Smooth muscle cell (in vitro differentiated cells): Measurements from ENCODE around the gene PAX1. TPM values are rescaled to one million over a fixed set of nuclear protein-coding genes. Genes with fewer than 3 reads are reported as not detected.

ENCODE experiments used
- DNase-seq: peaks from one replicate; lab custom pipeline; 2025; ENCODE audit not compliant: unreplicated experiment; lab: John Stamatoyannopoulos, UW
- H2AFZ ChIP-seq: fragments of 200-600 bp; sonication (generic); 2 replicates; pipeline ENCODE4 v1.6.0; 2016; ENCODE audit warnings: antibody characterized with exemption, low read depth, mild to moderate bottlenecking
- H3F3A ChIP-seq: fragments of 200-600 bp; sonication (generic); 2 replicates; pipeline ENCODE4 v1.6.0; 2017; ENCODE audit warnings: antibody characterized with exemption, low read depth
- H3K27ac ChIP-seq: fragments of 200-600 bp; sonication (generic); 2 replicates; pipeline ENCODE4 v1.5.1; 2016; ENCODE audit warnings: low read depth, mild to moderate bottlenecking
- H3K27me3 ChIP-seq: fragments of 200-600 bp; sonication (generic); 2 replicates; pipeline ENCODE4 v1.6.1; 2016; ENCODE audit warnings: low read depth, mild to moderate bottlenecking
- H3K36me3 ChIP-seq: fragments of 200-600 bp; sonication (generic); 2 replicates; pipeline ENCODE4 v1.5.1; 2016; ENCODE audit warnings: low read depth
- H3K4me1 ChIP-seq: fragments of 200-600 bp; sonication (generic); 2 replicates; pipeline ENCODE4 v1.5.1; 2016; ENCODE audit warnings: low read depth
- H3K4me2 ChIP-seq: fragments of 200-600 bp; sonication (generic); 2 replicates; pipeline ENCODE4 v1.6.0; 2016; ENCODE audit warnings: mild to moderate bottlenecking
- H3K4me3 ChIP-seq: fragments of 200-600 bp; sonication (generic); 2 replicates; pipeline ENCODE4 v1.5.1; 2016; ENCODE audit warnings: mild to moderate bottlenecking
- H3K79me2 ChIP-seq: fragments of 200-600 bp; sonication (generic); 2 replicates; pipeline ENCODE4 v1.6.0; 2016; ENCODE audit warnings: low read depth, mild to moderate bottlenecking
- H3K9ac ChIP-seq: fragments of 200-600 bp; sonication (generic); 2 replicates; pipeline ENCODE4 v1.6.0; 2016; ENCODE audit warnings: low read depth
- H3K9me3 ChIP-seq: fragments of 200-600 bp; sonication (generic); replicated peaks from 2 replicates; pipeline ENCODE4 v1.5.1; 2016; ENCODE audit warnings: low read depth
- H4K20me1 ChIP-seq: fragments of 200-600 bp; sonication (generic); 2 replicates; pipeline ENCODE4 v1.6.0; 2016; ENCODE audit warnings: low read depth
- WGBS: methylation state at CpG from one replicate; pipeline ENCODE4 v1.1.7; 2016; ENCODE audit warnings: low lambda C conversion rate; 5-methylcytosine and 5-hydroxymethylcytosine counted together
- polyA plus RNA-seq: library from polyadenylated mRNA; unstranded; fragments of >200 nt; fragmentation: Nextera tagmentation; extraction: Ambion mirVana; gene quantifications from 2 replicates; pipeline ENCODE4 v1.2.1, GENCODE V29; 2016
- total RNA-seq: library from RNA; depleted of rRNA; stranded (reverse); fragments of >200 nt; gene quantifications from 2 replicates; pipeline ENCODE4 v1.2.3, GENCODE V29; 2014
- TF ChIP-seq, protein P1 (sequence below): fragments of 200-600 bp; sonication (generic); IDR thresholded peaks from 2 replicates; pipeline ENCODE4 v1.5.1; 2017; ENCODE audit warnings: borderline replicate concordance, mild to moderate bottlenecking, antibody characterized with exemption; ENCODE audit not compliant: insufficient read depth, poor library complexity, severe bottlenecking

The PAX1 gene
- total and polyA plus RNA-seq, 2 experiments from 2014 or later, result not detected

DNA sequence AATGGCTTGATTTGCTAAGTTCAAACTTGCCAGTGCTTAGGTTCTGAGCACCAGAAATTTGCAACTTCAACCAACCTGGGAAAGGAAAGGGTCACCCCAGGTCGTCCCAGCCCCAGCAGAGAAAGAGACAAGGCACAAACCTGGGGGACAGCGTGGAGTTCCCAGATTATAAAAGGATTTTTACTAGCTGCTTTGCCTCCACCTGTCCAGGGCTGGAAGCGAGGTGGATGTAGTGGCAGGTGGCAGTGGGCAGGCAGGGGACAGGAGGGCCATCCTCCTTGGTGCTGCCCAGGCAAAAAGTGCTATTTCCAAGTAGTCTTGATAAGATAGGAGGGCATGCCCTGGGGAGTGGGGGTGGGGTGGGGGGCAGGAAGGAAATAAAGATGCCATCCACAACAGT is 4.9 kb downstream of the PAX1 start:
- 11% methylated on average over 3 of the region's 3 CpGs for WGBS
- H3K4me2 ChIP-seq, result no peak overlapping the region
- peaks cover 100% of the 10 kb centered on the region for H3K27me3 ChIP-seq

DNA sequence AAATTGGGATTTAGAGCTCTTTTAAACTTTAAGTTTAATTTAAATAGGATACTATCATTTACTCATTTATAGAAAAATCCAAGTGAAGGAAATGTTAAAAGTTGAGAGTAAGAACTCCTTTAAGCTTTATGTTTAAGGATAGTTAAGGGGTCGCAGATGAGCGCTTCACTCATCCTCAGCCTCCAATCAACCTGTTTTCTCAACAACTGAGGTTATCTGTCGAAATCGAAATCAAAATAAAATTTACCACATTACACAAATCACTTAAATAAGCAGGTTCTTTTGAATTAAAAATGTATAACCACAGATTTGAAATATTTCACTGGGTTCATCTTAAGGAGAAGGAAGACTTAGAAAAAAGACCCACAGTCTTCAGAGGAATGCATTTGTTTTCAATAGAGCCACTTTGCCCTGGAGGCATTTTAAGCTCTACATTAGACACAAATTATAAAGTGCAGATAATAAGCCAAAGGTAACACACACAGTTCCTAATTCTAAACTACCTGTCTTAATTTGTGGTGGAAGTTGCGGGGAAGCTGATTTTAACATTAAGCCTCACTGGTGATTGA is 5.5 kb downstream of the PAX1 start:
- 36% methylated on average over 5 of the region's 5 CpGs for WGBS
- Histone ChIP-seq H3K4me2 (no peak overlapping the region), H3K4me1 (no peaks in the 10 kb centered on the region), H3K36me3 (no peaks in the 10 kb centered on the region), H3K27ac (no peak overlapping the region), H3K27me3 (peaks cover 100% of the 10 kb centered on the region), H3K79me2 (no peaks in the 10 kb centered on the region), H3K9me3 (no peaks in the 10 kb centered on the region), H3F3A (no peaks in the 10 kb centered on the region), H3K9ac (no peak overlapping the region), H4K20me1 (no peaks in the 10 kb centered on the region), H3K4me3 (no peak overlapping the region), H2AFZ (no peak overlapping the region)
- TF ChIP-seq, protein P1, sequence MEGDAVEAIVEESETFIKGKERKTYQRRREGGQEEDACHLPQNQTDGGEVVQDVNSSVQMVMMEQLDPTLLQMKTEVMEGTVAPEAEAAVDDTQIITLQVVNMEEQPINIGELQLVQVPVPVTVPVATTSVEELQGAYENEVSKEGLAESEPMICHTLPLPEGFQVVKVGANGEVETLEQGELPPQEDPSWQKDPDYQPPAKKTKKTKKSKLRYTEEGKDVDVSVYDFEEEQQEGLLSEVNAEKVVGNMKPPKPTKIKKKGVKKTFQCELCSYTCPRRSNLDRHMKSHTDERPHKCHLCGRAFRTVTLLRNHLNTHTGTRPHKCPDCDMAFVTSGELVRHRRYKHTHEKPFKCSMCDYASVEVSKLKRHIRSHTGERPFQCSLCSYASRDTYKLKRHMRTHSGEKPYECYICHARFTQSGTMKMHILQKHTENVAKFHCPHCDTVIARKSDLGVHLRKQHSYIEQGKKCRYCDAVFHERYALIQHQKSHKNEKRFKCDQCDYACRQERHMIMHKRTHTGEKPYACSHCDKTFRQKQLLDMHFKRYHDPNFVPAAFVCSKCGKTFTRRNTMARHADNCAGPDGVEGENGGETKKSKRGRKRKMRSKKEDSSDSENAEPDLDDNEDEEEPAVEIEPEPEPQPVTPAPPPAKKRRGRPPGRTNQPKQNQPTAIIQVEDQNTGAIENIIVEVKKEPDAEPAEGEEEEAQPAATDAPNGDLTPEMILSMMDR, result no peak
- no peak for DNase-seq

More for the DNA sequence above, 4.9 kb downstream of the PAX1 start:
- no peaks in the 10 kb centered on the region for H4K20me1 ChIP-seq
- H2AFZ ChIP-seq, result no peak overlapping the region
- no peaks in the 10 kb centered on the region for H3K9me3 ChIP-seq
- TF ChIP-seq, protein P1, result no peak
- no peaks in the 10 kb centered on the region for H3K4me1 ChIP-seq
- DNase-seq, result no peak
- no peaks in the 10 kb centered on the region for H3K79me2 ChIP-seq
- H3K36me3 ChIP-seq, result no peaks in the 10 kb centered on the region
- H3K4me3 ChIP-seq, result no peak overlapping the region
- H3K27ac ChIP-seq, result no peak overlapping the region
- no peak overlapping the region for H3K9ac ChIP-seq
- H3F3A ChIP-seq, result no peaks in the 10 kb centered on the region

DNA sequence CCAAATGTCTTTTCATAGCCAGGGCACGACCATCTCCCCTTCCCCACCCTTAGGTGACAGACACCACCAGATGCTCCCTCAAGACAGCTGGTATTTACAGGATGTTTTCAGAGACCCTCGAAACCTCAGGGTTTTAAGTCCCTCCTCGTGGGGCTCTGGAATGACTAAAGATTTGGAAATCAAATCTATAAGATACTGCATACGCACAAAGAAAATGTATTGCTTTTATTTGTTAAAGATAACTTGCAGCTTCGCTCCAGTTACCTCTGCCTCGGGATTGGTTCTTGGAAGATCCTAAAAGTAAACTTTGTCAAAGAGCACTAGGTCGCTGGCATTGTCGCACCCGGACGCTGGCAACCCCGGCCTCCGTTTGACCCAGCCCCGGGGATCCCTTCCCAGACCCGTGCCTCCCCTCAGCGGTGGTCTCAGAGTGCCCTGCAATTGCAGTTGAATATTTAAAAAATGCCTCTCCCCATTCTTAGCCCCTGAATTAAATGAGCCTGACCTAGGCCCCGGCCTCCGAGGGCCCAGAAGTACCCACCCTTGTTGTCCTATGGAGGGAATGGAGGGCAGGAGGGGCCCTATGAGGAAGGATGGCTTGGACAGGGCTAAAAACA is 7.1 kb downstream of the PAX1 start:
- H3K27me3 ChIP-seq, result peaks cover 100% of the 10 kb centered on the region
- H2AFZ ChIP-seq, result no peak overlapping the region
- H3K4me3 ChIP-seq, result no peak overlapping the region
- no peak overlapping the region for H3K9ac ChIP-seq
- no peaks in the 10 kb centered on the region for H4K20me1 ChIP-seq
- TF ChIP-seq, protein P1, result no peak
- H3F3A ChIP-seq, result no peaks in the 10 kb centered on the region
- DNase-seq, result no peak
- 13% methylated on average over 17 of the region's 17 CpGs for WGBS
- H3K4me2 ChIP-seq, result no peak overlapping the region
- H3K4me1 ChIP-seq, result no peaks in the 10 kb centered on the region
- no peaks in the 10 kb centered on the region for H3K9me3 ChIP-seq
- H3K27ac ChIP-seq, result no peak overlapping the region
- H3K36me3 ChIP-seq, result no peaks in the 10 kb centered on the region
- H3K79me2 ChIP-seq, result no peaks in the 10 kb centered on the region

DNA sequence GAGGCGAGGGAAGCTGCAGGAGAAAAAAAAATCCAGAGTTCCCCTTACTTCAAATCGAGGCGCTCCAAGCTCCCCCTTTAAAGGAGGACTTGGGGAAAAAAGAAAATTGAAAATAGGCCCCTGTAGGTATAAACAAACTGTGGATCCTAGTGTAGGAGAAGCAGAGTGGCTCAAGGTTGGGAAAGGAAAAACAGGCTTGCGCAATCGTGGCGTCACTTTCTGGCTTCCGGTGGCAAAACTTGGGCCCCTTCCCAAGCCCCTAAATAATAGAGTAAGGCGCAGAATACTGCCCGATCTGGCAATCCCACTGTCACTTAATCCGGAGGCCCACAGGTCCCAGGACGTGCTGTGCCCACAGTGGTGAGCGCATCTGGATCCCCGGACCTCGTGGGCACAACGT is 8.0 kb downstream of the PAX1 start:
- Histone ChIP-seq H2AFZ (no peak overlapping the region), H3K9me3 (no peaks in the 10 kb centered on the region), H3K27ac (no peak overlapping the region), H3F3A (no peaks in the 10 kb centered on the region), H3K79me2 (no peaks in the 10 kb centered on the region), H4K20me1 (no peaks in the 10 kb centered on the region), H3K36me3 (no peaks in the 10 kb centered on the region), H3K4me3 (no peak overlapping the region), H3K9ac (no peak overlapping the region), H3K4me1 (no peaks in the 10 kb centered on the region), H3K27me3 (peaks cover 100% of the 10 kb centered on the region), H3K4me2 (no peak overlapping the region)
- 3% methylated on average over 15 of the region's 15 CpGs for WGBS
- no peak for DNase-seq
- TF ChIP-seq, protein P1, result no peak
